Activated CD4-positive, alpha-beta T cell treated with anti-CD3 and anti-CD28 coated beads for 4 hours (primary cell): ENCODE data around the gene CDH4.
"Not testable (repeated sequence)": the region's sequence is repeated elsewhere in the genome, so short reads cannot be mapped to it uniquely, and the experiment has no call there.

Experiments
- DNase-seq, 2 donors: peaks; one replicate each; pipeline ENCODE4 v3.0.0-alpha.2; 2020

CDH4 gene

GRCh38 chr20:61979701-61980635 is 727.9 kb downstream of the CDH4 start:
- DNase-seq = no peak

GRCh38 chr20:61980647-61981583 is 728.9 kb downstream of the CDH4 start:
- DNase-seq = no peak

GRCh38 chr20:61981691-61982090 is 729.6 kb downstream of the CDH4 start:
- not testable (repeated sequence) for DNase-seq

- DNase-seq = no peak
These were observed 730.3 kb downstream of the CDH4 start for GRCh38 chr20:61982191-61982950.

GRCh38 chr20:61982951-61983315 is 730.9 kb downstream of the CDH4 start:
- no peak for DNase-seq

- DNase-seq = no peak
These were observed 731.9 kb downstream of the CDH4 start for GRCh38 chr20:61983965-61984364.

GRCh38 chr20:61984431-61984830 is 732.4 kb downstream of the CDH4 start:
- not testable (repeated sequence) for DNase-seq

GRCh38 chr20:61985096-61985495 is 733.0 kb downstream of the CDH4 start:
- DNase-seq = no peak

GRCh38 chr20:61986762-61987321 is 734.8 kb downstream of the CDH4 start:
- DNase-seq = no peak

GRCh38 chr20:61988665-61989064 is 736.6 kb downstream of the CDH4 start:
- no peak for DNase-seq

- no peak for DNase-seq
These were observed 737.7 kb downstream of the CDH4 start for GRCh38 chr20:61989741-61990140.
